Neural cell (in vitro differentiated cells): Measurements from ENCODE around the gene NDUFA9. TPM values are rescaled to one million over a fixed set of nuclear protein-coding genes. Genes with fewer than 3 reads are reported as not detected.

Source experiments
- H2AFZ ChIP-seq: fragments of 200-600, 300-800 bp; sonication (generic), shearing (Covaris generic); 2 replicates; pipeline ENCODE4 v1.6.0; 2014; ENCODE audit warnings: low read depth, mild to moderate bottlenecking, antibody characterized with exemption, low read length, moderate library complexity
- H3F3A ChIP-seq: fragments of 200-600 bp; shearing (Covaris generic); 2 replicates; pipeline ENCODE4 v1.6.1; 2016; ENCODE audit warnings: mild to moderate bottlenecking, moderate library complexity, mixed read lengths, antibody characterized with exemption, low read length; ENCODE audit not compliant: insufficient read depth, poor library complexity, severe bottlenecking
- H3K27ac ChIP-seq: fragments of 200-600, 300-800 bp; sonication (generic), shearing (Covaris generic); 2 replicates; pipeline ENCODE4 v1.5.1; 2014; ENCODE audit warnings: mild to moderate bottlenecking, low read length, moderate library complexity
- H3K27me3 ChIP-seq: fragments of 300-800, 200-600 bp; sonication (generic), shearing (Covaris generic); 2 replicates; pipeline ENCODE4 v1.6.0; 2014; ENCODE audit warnings: mild to moderate bottlenecking, low read depth, low read length, moderate library complexity; ENCODE audit not compliant: insufficient read depth
- H3K36me3 ChIP-seq: fragments of 300-800, 200-600 bp; sonication (generic), shearing (Covaris generic); 2 replicates; pipeline ENCODE4 v1.5.1; 2014; ENCODE audit warnings: mild to moderate bottlenecking, antibody characterized with exemption, low read length, moderate library complexity; ENCODE audit not compliant: insufficient read depth
- H3K4me2 ChIP-seq: fragments of 300-800, 200-600 bp; sonication (generic), shearing (Covaris generic); 2 replicates; pipeline ENCODE4 v1.6.0; 2014; ENCODE audit warnings: mild to moderate bottlenecking, low read length
- H3K4me3 ChIP-seq: fragments of 300-800, 200-600 bp; sonication (generic), shearing (Covaris generic); 2 replicates; pipeline ENCODE4 v1.5.1; 2014; ENCODE audit warnings: mild to moderate bottlenecking, low read length, moderate library complexity
- H3K79me2 ChIP-seq: fragments of 200-600 bp; shearing (Covaris generic); replicated peaks from 2 replicates; pipeline ENCODE4 v1.6.0; 2014; ENCODE audit warnings: mild to moderate bottlenecking, low read length, moderate library complexity; ENCODE audit not compliant: insufficient read depth
- H3K9ac ChIP-seq: fragments of 300-800, 200-600 bp; sonication (generic), shearing (Covaris generic); 2 replicates; pipeline ENCODE4 v1.6.1; 2016; ENCODE audit warnings: mild to moderate bottlenecking, low read length, mixed read lengths
- H3K9me2 ChIP-seq: fragments of 200-600 bp; shearing (Covaris generic); 2 replicates; pipeline ENCODE4 v1.6.1; 2016; ENCODE audit warnings: mild to moderate bottlenecking, low read length, mixed read lengths; ENCODE audit not compliant: insufficient read depth
- H3K9me3 ChIP-seq: fragments of 200-600, 300-800 bp; sonication (generic), shearing (Covaris generic); 2 replicates; pipeline ENCODE4 v1.6.1; 2016; ENCODE audit warnings: mild to moderate bottlenecking, mixed run types, low read length, moderate library complexity, mixed read lengths
- H4K20me1 ChIP-seq: fragments of 200-600 bp; shearing (Covaris generic); 2 replicates; pipeline ENCODE4 v1.6.1; 2016; ENCODE audit warnings: mild to moderate bottlenecking, mixed run types; ENCODE audit not compliant: insufficient read depth
- CTCF ChIP-seq: fragments of 450-650 bp; IDR thresholded peaks from 2 replicates; pipeline ENCODE4 v1.5.1; 2014; ENCODE audit warnings: antibody characterized with exemption, mild to moderate bottlenecking, moderate library complexity; ENCODE audit not compliant: poor library complexity, severe bottlenecking
- EP300 ChIP-seq: fragments of 450-650 bp; conservative IDR thresholded peaks from 2 replicates; pipeline ENCODE4 v1.6.1; 2014; ENCODE audit warnings: antibody characterized with exemption, mild to moderate bottlenecking, moderate library complexity; ENCODE audit not compliant: poor library complexity, severe bottlenecking
- EZH2 ChIP-seq: fragments of 200-600, 300-800 bp; shearing (Covaris generic), sonication (generic); IDR thresholded peaks from 2 replicates; pipeline ENCODE4 v1.6.1; 2014; ENCODE audit warnings: antibody characterized with exemption, low read length, borderline replicate concordance, mild to moderate bottlenecking; ENCODE audit not compliant: insufficient read depth, poor library complexity, severe bottlenecking
- MXI1 ChIP-seq: fragments of 450-650 bp; conservative IDR thresholded peaks from 2 replicates; pipeline ENCODE4 v1.6.1; 2014; ENCODE audit warnings: antibody characterized with exemption, mild to moderate bottlenecking; ENCODE audit not compliant: poor library complexity, severe bottlenecking
- POLR2AphosphoS5 ChIP-seq: IDR thresholded peaks from 2 replicates; pipeline ENCODE4 v1.6.1; 2012
- RAD21 ChIP-seq: fragments of 450-650 bp; conservative IDR thresholded peaks from 2 replicates; pipeline ENCODE4 v1.6.1; 2014; ENCODE audit warnings: antibody characterized with exemption, mild to moderate bottlenecking, moderate library complexity
- REST ChIP-seq: IDR thresholded peaks from 2 replicates; pipeline ENCODE4 v1.6.1; 2012; ENCODE audit warnings: borderline replicate concordance
- SMC3 ChIP-seq: fragments of 450-650 bp; conservative IDR thresholded peaks from 2 replicates; pipeline ENCODE4 v1.6.1; 2014; ENCODE audit warnings: antibody characterized with exemption, mild to moderate bottlenecking, moderate library complexity; ENCODE audit not compliant: poor library complexity
- TAF1 ChIP-seq: IDR thresholded peaks from 2 replicates; pipeline ENCODE4 v1.6.1; 2012; ENCODE audit warnings: low read depth
- polyA minus RNA-seq: library from RNA; depleted of rRNA, polyadenylated mRNA; stranded (reverse); fragments of >200 nt; gene quantifications from 2 replicates; pipeline ENCODE4 v1.2.3, GENCODE V29; 2014
- polyA plus RNA-seq: library from polyadenylated mRNA; depleted of rRNA; stranded (reverse); fragments of >200 nt; gene quantifications from 2 replicates; pipeline ENCODE4 v1.2.3, GENCODE V29; 2014

Gene NDUFA9
- 67.3 and 73.3 TPM in 2 replicates for polyA plus RNA-seq
- polyA minus RNA-seq = 50.6 and 61.8 TPM in 2 replicates

GRCh38 chr12:4648501-4649357 is at the start of gene NDUFA9, which contains the start of gene AKAP3:
NDUFA9 (plus strand) TSS chr12:4649114; CDS start chr12:4649127, 13 bp downstream.
AKAP3 (minus strand) TSS chr12:4649051; CDS start chr12:4638196, 10,855 bp downstream.
- peaks cover 4% of the 10 kb centered on the region for H3F3A ChIP-seq
- H2AFZ ChIP-seq = peak within 1 kb of the TSS; percentile 98
- H3K27ac ChIP-seq = peak within 1 kb of the TSS; percentile 94
- TF ChIP-seq CTCF (no peak), EP300 (peak; percentile 65), RAD21 (no peak), MXI1 (peak; percentile 81), EZH2 (no peak), TAF1 (peak; percentile 97), POLR2AphosphoS5 (peak; percentile 94), SMC3 (peak; percentile 46), REST (peak; percentile 93)
- H3K9me3 ChIP-seq = no peaks in the 10 kb centered on the region
- H4K20me1 ChIP-seq = no peaks in the 10 kb centered on the region
- H3K79me2 ChIP-seq = peaks cover 41% of the 10 kb centered on the region
- peak within 1 kb of the TSS; percentile 69 for H3K4me3 ChIP-seq
- H3K9ac ChIP-seq = peak within 1 kb of the TSS; percentile 89
- no peaks in the 10 kb centered on the region for H3K27me3 ChIP-seq
- H3K36me3 ChIP-seq = no peaks in the 10 kb centered on the region
- peak within 1 kb of the TSS; percentile 94 for H3K4me2 ChIP-seq
- no peaks in the 10 kb centered on the region for H3K9me2 ChIP-seq

DNA sequence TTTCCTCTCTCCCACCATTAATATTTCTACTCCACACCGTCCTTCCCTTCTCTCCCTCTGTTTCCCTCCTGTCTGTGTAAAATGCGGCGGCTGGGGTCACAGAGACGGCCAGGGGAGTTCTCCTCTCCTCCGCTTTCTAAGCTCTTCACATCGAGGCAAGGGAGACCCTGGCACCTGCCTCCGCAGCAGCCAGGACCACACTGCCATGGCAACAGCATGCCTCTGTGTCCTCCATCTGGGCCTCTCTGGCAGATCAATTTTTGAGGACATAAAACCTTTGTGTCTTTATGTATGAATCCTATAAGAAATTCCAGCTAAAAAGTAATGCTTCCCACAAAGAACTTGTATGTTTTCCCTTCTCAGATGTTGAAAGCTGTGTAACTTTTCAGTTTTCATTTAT is 45.5 kb upstream of the NDUFA9 start:
- Histone ChIP-seq H3K36me3 (no peaks in the 10 kb centered on the region), H3K9me2 (no peaks in the 10 kb centered on the region), H3K79me2 (peaks cover 4% of the 10 kb centered on the region), H4K20me1 (no peaks in the 10 kb centered on the region), H3K9ac (no peak overlapping the region), H3K27ac (no peak overlapping the region), H2AFZ (no peak overlapping the region), H3K4me2 (no peak overlapping the region), H3K9me3 (no peaks in the 10 kb centered on the region), H3K27me3 (no peaks in the 10 kb centered on the region), H3K4me3 (no peak overlapping the region), H3F3A (no peaks in the 10 kb centered on the region)
- TF ChIP-seq CTCF (no peak), SMC3 (no peak), EZH2 (no peak), REST (no peak), TAF1 (no peak), RAD21 (no peak), EP300 (no peak), POLR2AphosphoS5 (no peak)
